ENCODE results near the gene HSPB8. TPM values are rescaled to one million over a fixed set of nuclear protein-coding genes. Genes with fewer than 3 reads are reported as not detected.
A peak's percentile ranks its signal among the peaks of the same experiment; 100 is the strongest.

Gene HSPB8
- total and polyA plus RNA-seq, 4 donors = 34.4 to 49.1 (median 40.7) TPM

DNA sequence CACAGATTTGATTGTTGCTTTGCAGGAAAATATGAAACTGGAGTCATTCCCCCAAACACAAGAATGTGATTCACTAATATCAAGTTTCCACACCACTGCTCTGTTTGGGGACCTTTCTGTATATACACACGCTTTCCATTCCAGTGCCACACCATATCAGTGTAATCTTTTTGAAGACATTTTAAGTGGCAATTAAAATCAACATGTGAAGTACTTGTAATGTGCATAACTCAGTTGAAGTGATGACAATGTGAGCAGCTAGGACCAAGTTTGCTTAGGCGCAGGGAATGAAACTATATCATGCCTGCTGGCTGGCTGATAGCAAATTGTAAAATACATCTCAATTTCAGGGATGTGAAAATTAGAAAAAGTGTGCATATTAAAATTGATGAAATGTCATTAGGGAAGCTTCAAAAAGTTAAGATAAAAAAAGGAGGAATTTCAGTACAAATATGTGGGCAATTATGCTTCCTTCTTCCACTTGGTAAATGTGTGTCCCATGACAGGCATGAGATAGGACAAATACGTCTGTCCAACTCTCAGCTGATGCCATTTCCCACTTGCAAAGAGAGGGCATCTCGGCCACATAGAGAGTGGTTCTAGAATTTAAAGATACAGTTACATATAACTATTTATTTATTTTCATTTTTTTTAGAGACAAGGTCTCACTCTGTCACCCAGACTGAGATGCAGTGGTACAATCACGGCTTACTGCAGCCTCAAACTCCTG lies 43.7 kb downstream of the HSPB8 start:
- peak in 1 of 3 donors; percentile 66 for DNase-seq
- H3K9ac ChIP-seq (ENCODE audit: insufficient read depth in 1 of 2, low read length in 2 of 2) = no peak overlapping the region
- WGBS, 2 donors = 58 to 66% methylated on average over 5 of the region's 5 CpGs

DNA sequence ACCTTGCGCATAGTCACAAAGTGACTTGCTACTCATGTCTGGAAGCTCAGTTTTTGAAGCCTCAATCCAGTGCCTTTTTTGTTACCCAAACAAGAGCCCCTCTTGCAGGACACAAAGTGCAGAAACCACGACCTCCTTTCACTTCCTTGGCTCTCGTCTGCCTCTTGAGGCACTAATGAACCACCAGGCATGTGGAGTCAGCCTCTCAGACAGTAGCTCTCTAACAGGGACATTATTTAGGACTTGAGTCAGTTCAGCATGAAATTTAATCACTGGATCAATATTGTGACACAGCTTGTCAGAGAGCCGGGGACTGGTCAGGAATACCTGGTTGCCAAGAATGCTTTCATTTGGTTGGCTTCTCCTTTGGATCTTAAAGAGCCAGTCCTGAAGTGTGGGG lies 46.7 kb downstream of the HSPB8 start:
- TF ChIP-seq, protein P1, sequence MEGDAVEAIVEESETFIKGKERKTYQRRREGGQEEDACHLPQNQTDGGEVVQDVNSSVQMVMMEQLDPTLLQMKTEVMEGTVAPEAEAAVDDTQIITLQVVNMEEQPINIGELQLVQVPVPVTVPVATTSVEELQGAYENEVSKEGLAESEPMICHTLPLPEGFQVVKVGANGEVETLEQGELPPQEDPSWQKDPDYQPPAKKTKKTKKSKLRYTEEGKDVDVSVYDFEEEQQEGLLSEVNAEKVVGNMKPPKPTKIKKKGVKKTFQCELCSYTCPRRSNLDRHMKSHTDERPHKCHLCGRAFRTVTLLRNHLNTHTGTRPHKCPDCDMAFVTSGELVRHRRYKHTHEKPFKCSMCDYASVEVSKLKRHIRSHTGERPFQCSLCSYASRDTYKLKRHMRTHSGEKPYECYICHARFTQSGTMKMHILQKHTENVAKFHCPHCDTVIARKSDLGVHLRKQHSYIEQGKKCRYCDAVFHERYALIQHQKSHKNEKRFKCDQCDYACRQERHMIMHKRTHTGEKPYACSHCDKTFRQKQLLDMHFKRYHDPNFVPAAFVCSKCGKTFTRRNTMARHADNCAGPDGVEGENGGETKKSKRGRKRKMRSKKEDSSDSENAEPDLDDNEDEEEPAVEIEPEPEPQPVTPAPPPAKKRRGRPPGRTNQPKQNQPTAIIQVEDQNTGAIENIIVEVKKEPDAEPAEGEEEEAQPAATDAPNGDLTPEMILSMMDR (IDR thresholded peaks at IDR 0.05; ENCODE audit: control extremely low read depth, extremely low read depth) = no peak

More for the DNA sequence above, 43.7 kb downstream of the HSPB8 start:
- no peaks in the 10 kb centered on the region for H3K27me3 ChIP-seq (ENCODE audit: control insufficient read depth in 3 of 3, insufficient read depth in 3 of 3, low read length in 2 of 3)
- TF ChIP-seq, protein P1 (IDR thresholded peaks at IDR 0.05; ENCODE audit: control extremely low read depth, extremely low read depth) = no peak
- no peak overlapping the region for H3K4me3 ChIP-seq
- no peak overlapping the region for H3K27ac ChIP-seq (ENCODE audit: low read depth in 1 of 2, low read length in 1 of 2)
- H3K4me1 ChIP-seq (ENCODE audit: control insufficient read depth in 5 of 5, insufficient read depth in 5 of 5, low read length in 5 of 5) = peaks cover 0 to 8% (median 0%) of the 10 kb centered on the region in 5 donors
- peak; percentile 78 for ATAC-seq (ENCODE audit: insufficient read depth, low FRiP score)
- no peaks in the 10 kb centered on the region for H3K36me3 ChIP-seq (ENCODE audit: control insufficient read depth in 4 of 4, insufficient read depth in 4 of 4, low read length in 4 of 4)
- no peaks in the 10 kb centered on the region for H3K9me3 ChIP-seq (ENCODE audit: control insufficient read depth in 4 of 4, insufficient read depth in 3 of 4, low read length in 3 of 4)

DNA sequence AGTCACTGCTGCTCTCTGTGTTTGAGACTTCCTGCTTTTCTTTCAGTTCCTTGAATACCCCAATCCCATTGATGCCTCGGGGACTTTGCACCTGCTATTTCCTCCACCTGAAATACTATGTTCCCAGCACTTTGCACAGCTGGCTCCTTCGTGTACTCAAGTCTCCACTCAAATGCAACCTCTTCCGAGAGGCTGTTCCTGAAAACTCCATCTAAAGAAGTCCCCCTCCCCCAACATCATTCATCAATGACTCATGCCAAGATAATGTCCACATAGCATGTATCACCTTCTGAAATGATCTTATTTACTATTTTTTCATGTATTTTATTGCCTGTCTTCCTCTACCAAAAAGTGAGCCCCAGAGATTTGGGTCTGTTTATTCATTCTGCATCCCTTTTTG lies 48.6 kb downstream of the HSPB8 start:
- ATAC-seq (ENCODE audit: insufficient read depth, low FRiP score) = no peak
- no peak for DNase-seq
- Histone ChIP-seq H3K9me3 (ENCODE audit: control insufficient read depth in 4 of 4, insufficient read depth in 3 of 4, low read length in 3 of 4) (no peaks in the 10 kb centered on the region), H3K27ac (ENCODE audit: low read depth in 1 of 2, low read length in 1 of 2) (no peak overlapping the region), H3K27me3 (ENCODE audit: control insufficient read depth in 3 of 3, insufficient read depth in 3 of 3, low read length in 2 of 3) (no peaks in the 10 kb centered on the region), H3K4me1 (ENCODE audit: control insufficient read depth in 5 of 5, insufficient read depth in 5 of 5, low read length in 5 of 5) (peaks cover 0 to 3% (median 0%) of the 10 kb centered on the region in 5 donors), H3K36me3 (ENCODE audit: control insufficient read depth in 4 of 4, insufficient read depth in 4 of 4, low read length in 4 of 4) (no peaks in the 10 kb centered on the region), H3K4me3 (no peak overlapping the region), H3K9ac (ENCODE audit: insufficient read depth in 1 of 2, low read length in 2 of 2) (no peak overlapping the region)
- TF ChIP-seq, protein P1 (IDR thresholded peaks at IDR 0.05; ENCODE audit: control extremely low read depth, extremely low read depth) = no peak
- WGBS, 2 donors = 48 to 51% methylated on average over 3 of the region's 3 CpGs

More for the DNA sequence above, 46.7 kb downstream of the HSPB8 start:
- no peak for ATAC-seq (ENCODE audit: insufficient read depth, low FRiP score)
- Histone ChIP-seq H3K4me3 (no peak overlapping the region), H3K27me3 (ENCODE audit: control insufficient read depth in 3 of 3, insufficient read depth in 3 of 3, low read length in 2 of 3) (no peaks in the 10 kb centered on the region), H3K4me1 (ENCODE audit: control insufficient read depth in 5 of 5, insufficient read depth in 5 of 5, low read length in 5 of 5) (peaks cover 0 to 8% (median 0%) of the 10 kb centered on the region in 5 donors), H3K27ac (ENCODE audit: low read depth in 1 of 2, low read length in 1 of 2) (no peak overlapping the region), H3K9ac (ENCODE audit: insufficient read depth in 1 of 2, low read length in 2 of 2) (no peak overlapping the region), H3K9me3 (ENCODE audit: control insufficient read depth in 4 of 4, insufficient read depth in 3 of 4, low read length in 3 of 4) (no peaks in the 10 kb centered on the region), H3K36me3 (ENCODE audit: control insufficient read depth in 4 of 4, insufficient read depth in 4 of 4, low read length in 4 of 4) (no peaks in the 10 kb centered on the region)
- peak in 1 of 3 donors; percentile 36 for DNase-seq
- 42 to 52% methylated on average over 4 of the region's 4 CpGs for WGBS, 2 donors

Data from lung (tissue), 12 donors.